HG03097 (cell line): ENCODE measurements around the gene EFEMP2.
"Not testable (repeated sequence)": the region's sequence is repeated elsewhere in the genome, so short reads cannot be mapped to it uniquely, and the experiment has no call there.

Experiments
- ATAC-seq: cut with Tn5 transposase; IDR thresholded peaks from one replicate; pipeline ENCODE4 v1.9.1; 2021; ENCODE audit not compliant: unreplicated experiment, low FRiP score

EFEMP2 gene

DNA sequence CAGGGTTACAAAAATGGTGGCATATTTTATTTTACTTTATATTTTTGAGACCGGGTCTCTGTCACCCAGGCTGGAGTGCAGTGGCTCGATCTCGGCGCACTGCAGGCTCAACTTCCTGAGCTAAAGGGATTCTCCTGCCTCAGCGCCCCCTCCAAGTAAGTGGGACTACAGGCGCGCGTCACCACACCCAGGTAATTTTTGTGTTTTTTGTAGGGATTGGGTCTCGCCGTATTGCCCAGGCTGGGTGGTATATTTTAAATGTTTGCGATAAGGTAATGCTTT, 28.2 kb upstream of the EFEMP2 start:
- ATAC-seq = no peak

DNA sequence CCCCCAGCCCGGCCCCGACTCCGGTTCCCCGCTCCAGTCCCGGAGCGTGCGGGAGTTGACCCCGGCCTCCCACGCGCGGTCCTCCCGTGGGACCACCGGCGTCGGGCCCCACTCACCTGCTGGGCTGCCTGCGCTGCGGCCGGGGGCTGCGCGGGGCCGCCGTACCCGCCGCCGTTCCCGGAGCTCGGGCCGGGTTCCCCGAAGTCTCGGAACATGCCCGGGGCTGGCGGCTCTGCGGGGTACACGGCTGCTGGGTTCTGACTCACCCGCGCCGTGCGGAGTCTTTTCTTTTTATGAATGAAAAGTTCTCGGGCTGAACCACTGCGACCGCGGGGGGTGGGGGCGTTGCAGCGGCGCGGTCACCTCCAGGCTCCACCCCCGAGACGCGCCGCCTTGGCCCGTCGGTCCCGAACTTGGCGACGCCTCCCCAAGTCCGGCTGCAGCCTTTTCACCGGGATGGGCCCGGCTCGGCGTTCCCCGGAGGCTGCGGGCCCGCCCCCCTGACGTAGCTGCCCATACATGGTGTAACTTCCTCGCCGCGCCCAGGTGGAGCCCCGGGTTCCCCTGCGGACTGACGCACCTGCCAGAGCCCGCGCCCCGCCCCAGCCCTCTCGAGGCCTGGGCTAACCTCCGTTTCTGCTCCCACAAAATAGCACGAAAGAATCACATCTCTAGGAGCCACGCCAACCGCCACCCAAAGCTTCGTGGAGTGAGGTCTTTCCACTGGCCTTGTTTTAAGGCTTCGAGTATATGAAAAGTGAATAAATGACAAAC, 27.7 kb upstream of the EFEMP2 start, which contains the start of gene FOSL1:
Gene FOSL1, minus strand, starts transcription at position 264 of the 774 bp plus-strand sequence. Its CDS starts 49 bp downstream, at position 215.
- ATAC-seq = peak; percentile 79

DNA sequence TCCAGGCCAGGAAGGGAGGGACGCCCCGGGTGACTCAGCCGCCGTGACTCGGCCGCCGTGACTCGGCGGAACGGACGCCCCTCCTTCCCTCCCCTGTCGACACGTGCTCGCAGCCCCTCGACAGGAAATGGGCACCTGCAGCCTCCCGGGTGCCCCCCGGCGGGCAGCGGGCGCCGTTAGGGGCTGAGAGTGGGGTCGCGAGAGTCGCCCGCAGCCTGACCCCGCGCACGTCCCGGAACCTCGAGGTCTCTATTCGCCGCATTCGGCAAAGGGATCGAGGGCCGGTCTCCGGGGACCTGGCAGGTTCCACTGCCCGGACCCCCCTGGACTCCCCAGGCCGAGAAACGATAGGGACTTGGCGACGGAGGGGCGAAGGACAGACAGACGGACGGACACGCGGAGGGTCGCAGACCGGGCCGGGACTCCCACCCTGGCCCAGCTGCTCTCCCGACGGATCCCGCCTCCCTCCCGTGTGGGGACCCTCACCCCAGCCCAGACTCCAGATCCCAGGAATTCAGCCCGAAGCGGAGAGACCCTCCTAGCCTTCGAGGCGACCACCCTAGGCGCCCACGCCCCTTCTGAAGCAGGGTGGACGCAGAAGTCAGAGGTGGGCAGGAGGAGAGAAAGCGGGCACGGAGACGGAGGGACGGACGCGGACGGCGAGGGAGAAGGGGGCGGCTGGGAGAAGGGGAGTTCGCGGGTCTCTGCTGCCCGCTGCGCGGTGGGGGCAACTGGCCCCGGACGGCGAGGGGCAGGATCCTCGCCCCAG, 26.9 kb upstream of the EFEMP2 start:
- no peak for ATAC-seq

DNA sequence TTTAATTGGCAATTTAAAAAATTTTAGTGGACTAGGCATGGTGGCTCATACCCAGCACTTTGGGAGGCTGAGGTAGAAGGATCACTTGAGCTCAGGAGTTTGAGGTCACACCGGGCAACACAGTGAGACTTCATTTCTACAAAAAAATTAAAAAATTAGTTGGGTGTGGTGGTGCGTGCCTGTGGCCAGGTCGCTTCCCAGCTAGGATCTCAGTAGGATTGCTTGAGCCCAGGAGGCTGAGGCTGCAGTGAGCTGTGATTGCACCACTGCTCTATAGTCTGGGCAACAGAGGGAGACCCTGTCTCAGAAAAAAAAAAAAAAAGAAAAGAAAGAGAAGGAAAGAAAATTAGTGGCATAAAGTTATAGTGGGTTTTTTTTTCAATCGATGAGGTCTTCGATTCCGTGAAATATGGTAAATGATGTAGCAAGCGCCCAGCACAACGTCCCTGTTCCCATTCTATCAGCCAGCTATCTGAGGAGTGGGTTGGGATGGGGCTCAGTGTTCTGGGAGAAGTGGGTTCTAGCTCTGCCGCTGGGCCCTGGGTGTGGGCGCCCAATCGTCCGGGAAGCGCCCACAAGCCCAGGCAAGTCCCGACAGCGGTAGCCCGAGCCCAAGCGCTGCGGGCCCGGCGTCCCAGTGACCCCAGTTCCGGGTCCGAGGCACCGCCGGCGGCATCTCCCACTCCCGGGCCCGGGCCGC, 26.2 kb upstream of the EFEMP2 start:
- no peak for ATAC-seq

DNA sequence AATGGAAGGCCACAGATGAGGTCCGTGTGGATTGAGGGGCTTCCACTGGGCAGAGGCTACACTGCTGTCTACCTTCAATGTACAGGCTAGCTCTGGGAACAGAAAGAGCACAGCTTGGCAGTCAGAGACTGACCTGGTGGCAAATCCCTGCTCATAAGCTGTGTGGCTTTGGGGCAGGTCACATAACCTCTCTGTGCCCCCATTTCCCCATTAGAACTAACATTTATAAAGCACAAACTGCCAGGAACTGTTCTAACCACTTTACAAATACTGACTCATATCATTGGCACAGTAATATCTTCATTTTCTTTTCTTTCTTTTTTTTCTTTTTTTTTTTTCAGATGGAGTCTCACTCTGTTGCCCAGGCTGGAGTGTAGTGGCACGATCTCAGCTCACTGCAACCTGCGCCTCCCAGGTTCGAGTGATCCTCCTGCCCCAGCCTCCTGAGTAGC, 24.4 kb upstream of the EFEMP2 start:
- ATAC-seq = no peak

DNA sequence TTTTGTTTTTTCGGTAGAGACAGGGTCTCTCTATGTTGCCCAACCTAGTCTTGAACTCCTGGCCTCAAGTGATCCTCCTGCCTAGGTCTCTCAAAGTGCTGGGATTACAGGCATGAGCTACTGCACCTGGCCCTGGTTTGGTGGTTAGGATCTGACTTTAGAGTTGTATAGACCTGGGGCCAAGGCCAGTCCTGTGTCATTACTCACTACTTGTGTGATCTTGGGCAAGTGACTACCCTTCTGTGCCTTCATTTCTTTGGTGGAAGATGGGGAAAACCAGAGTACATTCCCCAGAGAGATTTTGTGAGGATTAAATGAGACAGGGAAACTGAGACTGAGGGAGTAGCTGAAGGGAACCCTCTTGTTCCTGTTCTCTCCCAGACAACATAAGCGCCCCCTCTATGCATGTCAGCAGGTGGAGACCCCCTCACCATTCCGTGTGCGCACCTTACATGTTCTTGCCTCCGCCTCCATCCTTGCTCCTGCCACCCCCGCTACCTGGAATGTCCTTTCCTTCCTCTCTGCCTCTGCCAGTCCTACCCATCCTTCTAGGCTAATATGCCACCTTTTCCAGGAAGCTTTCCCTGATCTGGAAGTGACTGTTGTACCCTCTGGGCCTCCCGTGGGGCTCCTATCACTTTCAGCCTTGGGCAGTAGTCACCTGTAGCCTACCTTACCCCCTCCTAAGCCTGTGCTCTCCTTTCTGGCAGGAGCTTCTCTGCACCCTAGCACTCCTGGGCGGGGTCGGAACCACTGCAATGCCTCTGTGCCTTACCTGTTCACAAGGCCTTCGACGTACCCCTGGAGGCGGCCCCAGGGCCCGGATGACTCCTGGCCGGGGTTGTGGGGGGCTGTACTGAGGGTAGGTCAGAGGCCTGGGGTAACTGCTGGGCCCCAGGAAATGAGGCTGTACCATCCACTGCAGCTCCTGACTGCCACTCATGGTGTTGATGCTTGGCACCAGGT, 23.7 kb upstream of the EFEMP2 start:
- ATAC-seq = no peak

DNA sequence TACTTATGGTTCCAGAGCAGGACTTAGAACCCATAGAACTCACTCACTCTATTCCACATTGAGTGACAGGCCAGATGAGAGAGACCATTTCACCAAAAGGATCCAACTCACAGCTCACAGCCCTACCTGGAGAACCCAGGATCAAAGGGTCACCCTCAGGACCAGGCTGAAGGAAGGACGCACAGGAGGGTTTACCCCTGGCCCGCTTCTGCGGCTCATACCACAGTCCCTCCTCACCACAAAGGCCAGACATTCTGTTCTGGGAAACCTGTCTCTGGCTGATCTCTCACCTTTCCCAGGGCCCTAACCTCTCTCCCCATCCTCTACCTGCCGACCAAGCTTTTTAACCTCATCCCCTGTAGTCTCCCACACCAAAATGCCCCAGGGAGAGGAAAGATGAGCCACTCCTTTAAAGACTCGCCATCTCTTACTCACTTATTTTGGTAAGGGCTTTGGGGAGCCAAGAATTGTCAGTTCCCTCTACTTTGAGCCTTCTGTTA, 22.9 kb upstream of the EFEMP2 start:
- no peak for ATAC-seq

DNA sequence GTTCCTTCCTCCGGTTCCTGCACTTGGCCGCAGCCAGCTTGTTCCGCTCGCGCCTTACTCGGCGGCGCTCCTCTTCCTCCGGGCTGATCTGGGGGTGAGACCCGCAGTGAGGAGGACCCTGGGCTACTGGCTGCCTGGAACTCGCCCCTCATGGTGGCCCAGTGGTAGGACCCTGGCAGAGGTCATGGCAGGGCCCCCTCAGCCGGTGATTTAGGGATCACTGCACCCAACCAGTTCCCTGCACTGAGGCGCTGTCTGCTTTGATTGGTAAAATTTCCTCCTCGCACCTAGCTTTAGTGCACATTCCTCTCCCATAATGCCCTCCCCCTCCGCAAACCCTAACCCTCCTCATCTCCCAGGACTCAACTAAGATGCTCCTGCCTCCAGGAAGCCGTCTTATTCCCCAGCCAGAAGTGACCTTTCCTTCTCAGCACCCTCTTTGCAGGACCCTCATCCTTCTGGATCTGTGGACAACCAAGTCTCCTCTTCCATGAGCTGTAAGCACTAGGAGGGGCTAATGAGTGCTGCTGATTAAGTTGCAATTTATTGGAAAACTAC, 21.5 kb upstream of the EFEMP2 start:
- ATAC-seq = no peak

DNA sequence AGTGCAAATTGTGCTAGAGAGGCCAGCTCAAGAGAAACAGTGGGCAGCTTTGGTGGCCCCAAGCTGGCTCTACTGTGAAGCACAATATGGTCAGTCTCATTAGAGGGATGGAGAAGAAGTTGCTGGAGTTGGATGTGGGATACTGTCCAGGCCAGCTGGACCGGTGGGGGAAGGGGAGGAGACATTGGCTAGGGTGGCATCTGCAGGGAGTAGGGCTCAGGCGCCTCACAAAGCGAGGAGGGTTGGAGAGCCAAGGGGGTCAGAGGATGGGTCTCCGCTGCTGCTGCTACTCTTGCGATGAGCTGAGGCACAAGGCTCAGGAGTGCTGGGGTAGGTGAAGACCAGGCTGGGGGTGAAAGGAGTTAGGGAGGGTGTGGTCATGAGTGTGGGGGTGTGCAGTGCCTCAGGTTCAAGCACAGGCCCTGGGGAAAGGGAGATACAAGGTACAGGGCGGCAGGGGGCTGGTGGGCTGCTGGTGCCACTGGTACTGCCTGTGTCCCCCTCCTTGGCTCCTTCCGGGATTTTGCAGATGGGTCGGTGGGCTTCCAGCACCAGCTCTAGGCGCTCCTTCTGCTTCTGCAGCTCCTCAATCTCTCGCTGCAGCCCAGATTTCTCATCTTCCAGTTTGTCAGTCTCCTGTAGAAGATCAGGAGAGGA, 20.2 kb upstream of the EFEMP2 start:
- ATAC-seq = no peak

DNA sequence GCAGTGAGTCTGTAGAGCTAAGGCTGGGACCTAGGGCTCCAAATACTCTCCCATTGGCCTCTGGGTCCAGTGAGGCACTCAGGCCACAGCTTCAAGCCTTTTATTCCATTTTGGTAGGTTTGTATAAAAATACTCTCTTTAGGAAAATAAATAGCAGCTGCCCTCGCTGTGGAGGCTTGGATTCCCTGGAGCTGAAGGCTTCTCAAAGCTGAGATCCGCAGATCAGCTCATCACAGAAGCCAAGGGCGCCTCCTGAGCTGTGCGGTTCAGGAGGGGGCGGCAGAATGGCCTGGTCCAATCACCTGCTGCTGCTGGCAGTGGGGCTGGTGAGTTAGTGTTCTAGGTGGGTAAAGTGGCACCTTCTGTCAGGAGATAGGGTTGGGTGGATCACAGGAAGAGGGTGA, 19.5 kb upstream of the EFEMP2 start:
- ATAC-seq = not testable (repeated sequence)

DNA sequence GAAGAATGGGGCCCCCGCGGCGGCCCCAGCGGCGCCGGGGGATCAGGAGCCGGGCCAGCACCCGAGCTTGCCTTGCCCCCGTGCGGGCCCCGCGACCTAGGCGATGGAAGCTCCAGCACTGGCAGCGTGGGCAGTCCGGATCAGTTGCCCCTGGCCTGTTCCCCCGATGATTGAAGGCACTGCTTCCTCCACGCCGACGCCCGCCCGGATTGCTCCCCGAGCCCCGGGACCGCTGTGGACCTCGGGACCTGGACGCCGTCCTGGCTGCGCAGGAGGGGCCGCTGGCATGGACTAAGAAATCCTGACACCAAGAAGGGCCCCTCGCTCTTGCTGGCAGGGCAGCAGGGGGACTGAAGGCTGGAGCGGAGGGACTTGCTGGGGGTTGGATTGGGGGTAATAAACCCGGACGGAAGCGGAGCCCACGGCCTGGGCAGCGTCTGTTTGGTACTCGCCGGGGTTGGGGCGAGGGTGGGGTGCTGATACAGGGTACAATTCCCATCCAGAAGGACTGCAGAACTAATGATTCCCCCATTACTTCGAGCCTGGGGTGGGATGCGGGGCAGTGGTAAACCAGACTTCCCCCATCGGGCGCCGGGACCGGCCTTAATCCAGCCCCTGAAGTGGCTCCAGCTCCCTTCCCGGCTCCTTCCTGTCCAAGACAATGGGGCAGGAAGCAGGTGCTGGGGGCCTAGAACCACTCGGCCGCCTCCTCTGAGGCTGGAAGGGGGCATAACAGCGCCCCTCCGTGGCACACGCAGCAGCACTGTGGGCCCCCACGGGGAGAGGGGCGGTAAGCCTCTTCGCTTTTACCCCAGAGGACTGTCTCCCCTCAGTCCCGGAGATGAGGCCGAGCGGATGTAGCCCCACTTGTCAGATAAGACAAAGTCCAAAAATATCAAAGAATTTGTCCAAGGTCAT, 18.9 kb upstream of the EFEMP2 start:
- no peak for ATAC-seq

DNA sequence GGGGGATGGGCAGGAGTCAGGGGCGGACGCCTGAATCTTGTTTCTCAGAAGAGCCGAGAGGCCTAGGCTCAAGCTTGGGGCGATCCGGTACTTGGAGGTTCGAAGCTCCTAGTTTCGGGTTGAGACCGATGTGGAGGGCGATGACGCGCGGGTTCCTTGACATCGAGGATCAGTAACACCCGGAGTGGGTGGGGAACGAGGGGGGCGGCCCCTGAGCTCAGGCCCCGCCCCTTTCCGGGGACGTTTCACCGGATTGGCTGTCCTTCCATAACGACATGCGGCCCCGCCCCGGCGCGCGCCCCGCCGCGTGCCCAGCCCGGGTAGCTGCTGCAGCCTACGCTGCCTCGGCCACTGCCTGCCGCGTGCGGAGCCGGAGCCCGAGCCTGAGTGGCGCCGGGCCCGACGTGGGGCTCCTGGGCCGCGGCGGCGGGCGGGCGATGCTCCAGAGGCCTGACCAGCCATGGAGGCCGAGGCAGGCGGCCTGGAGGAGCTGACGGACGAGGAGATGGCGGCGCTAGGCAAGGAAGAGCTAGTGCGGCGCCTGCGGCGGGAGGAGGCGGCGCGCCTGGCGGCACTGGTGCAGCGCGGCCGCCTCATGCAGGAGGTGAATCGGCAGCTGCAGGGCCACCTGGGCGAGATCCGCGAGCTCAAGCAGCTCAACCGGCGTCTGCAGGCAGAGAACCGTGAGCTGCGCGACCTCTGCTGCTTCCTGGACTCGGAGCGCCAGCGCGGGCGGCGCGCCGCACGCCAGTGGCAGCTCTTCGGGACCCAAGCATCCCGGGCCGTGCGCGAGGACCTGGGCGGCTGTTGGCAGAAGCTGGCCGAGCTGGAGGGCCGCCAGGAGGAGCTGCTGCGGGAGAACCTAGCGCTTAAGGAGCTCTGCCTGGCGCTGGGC, 18.0 kb upstream of the EFEMP2 start, which contains the start of gene CCDC85B:
Gene CCDC85B, plus strand, starts transcription at position 350 of the 895 bp plus-strand sequence. Its CDS starts 111 bp downstream, at position 461.
- peak; percentile 45 for ATAC-seq

DNA sequence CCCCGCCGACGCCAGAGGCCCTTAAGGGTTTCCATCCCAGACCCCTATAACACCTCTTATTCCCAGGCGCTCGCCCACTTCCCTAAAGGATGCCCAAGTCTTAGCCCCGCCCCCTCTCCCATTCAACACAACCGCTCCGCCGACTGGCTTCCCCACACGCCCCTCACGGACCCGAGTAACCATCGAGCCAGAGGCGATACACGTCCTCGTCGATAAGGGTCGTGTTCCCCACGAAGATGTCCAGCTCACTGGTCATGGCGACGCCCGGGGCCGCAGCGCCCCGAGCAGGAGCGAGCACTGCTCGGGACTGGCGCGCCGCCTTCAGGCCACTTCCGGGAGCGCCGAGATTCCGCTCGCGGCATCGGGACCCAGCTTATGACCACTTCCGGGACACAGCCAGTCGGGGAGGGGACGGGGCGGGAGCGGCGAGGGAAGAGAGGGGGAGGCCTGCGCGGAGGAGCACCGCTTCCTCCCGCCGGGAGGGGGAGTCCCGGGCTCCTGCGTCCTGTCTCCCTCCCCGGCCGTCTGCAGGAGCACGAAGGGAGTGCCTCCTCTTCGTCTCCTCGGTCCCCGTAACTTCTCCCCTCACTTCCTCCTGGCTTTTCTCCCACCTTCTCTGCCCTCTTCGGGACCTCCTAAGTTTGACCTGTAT, 15.7 kb upstream of the EFEMP2 start, which contains the start of gene FIBP:
Gene FIBP, minus strand, starts transcription at position 309 of the 652 bp plus-strand sequence. Its CDS starts 53 bp downstream, at position 256.
- peak; percentile 38 for ATAC-seq

DNA sequence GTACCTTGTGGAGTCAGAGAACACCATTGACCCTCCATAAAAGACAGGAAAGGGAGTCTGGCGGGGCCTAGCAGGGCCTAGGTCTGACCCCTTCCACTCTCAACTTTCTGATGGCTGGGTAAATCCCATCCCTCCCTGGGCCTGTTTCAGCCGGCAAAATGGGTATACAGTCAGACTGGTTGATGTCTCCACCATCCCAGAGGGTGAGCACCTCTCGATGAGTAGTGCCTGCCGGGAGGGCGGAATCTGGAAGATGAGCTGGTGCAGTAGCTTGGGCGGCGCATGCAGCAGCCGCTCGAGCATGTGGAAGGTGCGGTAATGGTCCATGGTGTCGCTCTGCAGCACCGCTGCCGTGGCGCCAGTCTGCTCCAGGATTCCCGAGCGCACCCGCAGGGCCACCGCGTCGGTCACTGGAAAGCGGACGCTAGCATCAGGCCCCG, 15.1 kb upstream of the EFEMP2 start:
- ATAC-seq = no peak

DNA sequence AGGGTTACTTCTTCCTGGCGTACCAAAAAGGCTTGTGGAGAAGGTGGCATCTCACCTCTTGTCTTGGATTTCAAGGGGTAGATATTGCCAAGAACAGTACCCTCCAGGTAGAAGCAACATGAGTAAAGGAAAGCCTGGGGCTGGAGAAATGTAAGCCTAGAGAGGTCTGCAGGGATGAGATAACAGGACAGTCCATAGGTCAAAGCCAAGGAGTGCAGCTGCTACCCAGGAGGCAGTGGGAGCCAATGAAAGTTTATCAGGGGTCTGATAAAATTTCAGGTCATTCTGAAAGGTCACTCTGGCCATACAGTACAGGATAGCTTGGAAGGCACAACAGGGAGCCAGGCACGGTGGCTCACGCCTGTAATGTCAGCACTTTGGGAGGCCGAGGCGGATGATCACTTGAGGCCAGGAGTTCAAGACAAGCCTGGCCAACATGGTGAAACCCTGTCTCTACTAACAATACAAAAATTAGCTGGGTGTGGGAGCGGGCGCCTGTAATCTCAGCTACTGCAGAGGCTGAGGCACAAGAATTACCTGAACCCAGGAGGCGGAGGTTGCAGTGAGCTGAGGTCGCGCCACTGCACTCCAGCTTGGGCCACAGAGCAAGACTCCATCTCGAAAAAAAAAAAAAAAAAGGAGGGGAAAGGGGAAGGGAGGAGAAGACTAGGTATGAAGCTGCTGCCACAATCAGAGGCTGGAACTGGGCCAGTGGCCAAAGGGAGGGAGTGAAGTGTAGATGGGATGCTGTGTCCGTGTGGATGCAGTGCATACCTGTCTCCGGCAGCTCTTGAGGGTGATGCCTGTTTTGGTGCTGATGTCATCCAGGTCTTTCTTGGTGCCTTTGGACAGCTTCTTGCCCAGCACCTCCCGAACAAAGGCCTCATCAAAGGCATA, 14.5 kb upstream of the EFEMP2 start:
- no peak for ATAC-seq
